ENCODE results near the gene MIEF1.

DNA sequence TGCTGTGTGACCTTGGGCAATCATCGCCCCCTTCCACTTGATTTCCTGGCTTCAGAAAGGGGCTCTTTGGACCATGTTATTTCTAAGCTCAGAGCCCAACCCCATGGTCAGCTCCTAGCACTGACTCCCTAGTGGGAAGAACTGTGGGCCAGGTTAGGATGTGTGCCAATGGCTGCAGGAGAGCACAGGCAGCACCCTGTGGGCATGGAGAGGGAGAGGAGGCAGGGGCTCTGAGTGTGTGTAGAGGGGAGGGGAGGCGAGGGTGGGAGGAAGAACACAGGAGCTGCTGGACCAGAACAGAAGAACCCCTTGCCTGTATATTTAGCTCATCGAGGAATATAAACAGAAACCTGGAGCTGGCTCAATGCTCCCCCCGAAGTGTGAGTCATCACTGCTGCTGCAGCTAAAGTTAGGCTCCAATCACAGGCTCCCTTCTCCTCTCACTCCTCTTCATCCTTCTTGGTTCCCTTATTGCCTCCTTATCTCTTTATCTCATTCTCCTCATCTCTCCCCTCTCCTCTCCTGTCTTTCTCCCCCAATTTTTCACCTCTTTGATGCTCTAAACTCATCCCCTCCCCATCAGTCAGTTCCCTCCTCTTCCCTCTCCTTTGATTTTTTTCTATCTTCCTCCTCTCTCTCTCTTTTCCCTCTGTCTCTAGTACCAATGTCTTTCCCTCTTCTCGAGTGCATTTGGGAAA lies 44.9 kb downstream of the MIEF1 start:
- TF ChIP-seq ELF4 (IDR thresholded peaks at IDR 0.05) (no peak), SP1 (IDR thresholded peaks at IDR 0.05) (no peak), HDGF (IDR thresholded peaks at IDR 0.05; ENCODE audit: borderline replicate concordance) (no peak), BHLHE40 (IDR thresholded peaks at IDR 0.05; ENCODE audit: borderline replicate concordance) (no peak), ZNF384 (IDR thresholded peaks at IDR 0.05) (no peak), FOXA1 (IDR thresholded peaks at IDR 0.05) (no peak), CTBP1 (IDR thresholded peaks at IDR 0.05; ENCODE audit: borderline replicate concordance) (no peak)
- TF ChIP-seq, protein P1, sequence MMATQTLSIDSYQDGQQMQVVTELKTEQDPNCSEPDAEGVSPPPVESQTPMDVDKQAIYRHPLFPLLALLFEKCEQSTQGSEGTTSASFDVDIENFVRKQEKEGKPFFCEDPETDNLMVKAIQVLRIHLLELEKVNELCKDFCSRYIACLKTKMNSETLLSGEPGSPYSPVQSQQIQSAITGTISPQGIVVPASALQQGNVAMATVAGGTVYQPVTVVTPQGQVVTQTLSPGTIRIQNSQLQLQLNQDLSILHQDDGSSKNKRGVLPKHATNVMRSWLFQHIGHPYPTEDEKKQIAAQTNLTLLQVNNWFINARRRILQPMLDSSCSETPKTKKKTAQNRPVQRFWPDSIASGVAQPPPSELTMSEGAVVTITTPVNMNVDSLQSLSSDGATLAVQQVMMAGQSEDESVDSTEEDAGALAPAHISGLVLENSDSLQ (IDR thresholded peaks at IDR 0.05) = no peak
